Panc1 (cell line): ENCODE results near the gene OR1J2.

ENCODE experiments used
- POLR2AphosphoS5 ChIP-seq: IDR thresholded peaks from 2 replicates; pipeline ENCODE4 v1.6.1; 2012; ENCODE audit warnings: mild to moderate bottlenecking, low read depth, low read length, moderate library complexity
- TF ChIP-seq, protein P1 (sequence below): fragments of 450-650 bp; IDR thresholded peaks from 2 replicates; pipeline ENCODE4 v1.5.1; 2017; ENCODE audit warnings: mild to moderate bottlenecking

DNA sequence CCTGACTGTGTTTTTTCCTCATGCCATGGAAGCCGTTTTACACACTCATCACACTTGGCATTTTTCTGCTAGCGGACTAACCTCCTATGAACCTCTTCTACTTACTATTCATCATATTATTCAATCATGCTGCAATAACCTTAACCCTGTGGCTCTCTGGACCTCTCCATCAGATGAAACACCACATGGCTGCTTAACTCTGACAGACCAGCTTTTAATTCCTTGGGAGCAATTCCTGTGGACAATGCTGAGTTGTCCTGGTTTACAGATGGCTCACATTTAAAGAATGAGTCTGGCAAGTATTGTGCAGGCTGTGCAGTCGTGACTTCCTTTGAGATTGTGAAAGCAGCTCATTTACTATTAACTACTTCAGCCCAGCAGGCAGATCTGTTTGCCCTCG lies 41.9 kb upstream of the OR1J2 start:
- TF ChIP-seq, protein P1, sequence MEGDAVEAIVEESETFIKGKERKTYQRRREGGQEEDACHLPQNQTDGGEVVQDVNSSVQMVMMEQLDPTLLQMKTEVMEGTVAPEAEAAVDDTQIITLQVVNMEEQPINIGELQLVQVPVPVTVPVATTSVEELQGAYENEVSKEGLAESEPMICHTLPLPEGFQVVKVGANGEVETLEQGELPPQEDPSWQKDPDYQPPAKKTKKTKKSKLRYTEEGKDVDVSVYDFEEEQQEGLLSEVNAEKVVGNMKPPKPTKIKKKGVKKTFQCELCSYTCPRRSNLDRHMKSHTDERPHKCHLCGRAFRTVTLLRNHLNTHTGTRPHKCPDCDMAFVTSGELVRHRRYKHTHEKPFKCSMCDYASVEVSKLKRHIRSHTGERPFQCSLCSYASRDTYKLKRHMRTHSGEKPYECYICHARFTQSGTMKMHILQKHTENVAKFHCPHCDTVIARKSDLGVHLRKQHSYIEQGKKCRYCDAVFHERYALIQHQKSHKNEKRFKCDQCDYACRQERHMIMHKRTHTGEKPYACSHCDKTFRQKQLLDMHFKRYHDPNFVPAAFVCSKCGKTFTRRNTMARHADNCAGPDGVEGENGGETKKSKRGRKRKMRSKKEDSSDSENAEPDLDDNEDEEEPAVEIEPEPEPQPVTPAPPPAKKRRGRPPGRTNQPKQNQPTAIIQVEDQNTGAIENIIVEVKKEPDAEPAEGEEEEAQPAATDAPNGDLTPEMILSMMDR: no peak
- TF ChIP-seq POLR2AphosphoS5: no peak
